Astrocyte of the spinal cord (primary cell): ENCODE data around the gene ZNF526.
A peak's percentile ranks its signal among the peaks of the same experiment; 100 is the strongest.

ENCODE experiments used
- DNase-seq: peaks from one replicate; pipeline ENCODE4 v3.0.0; 2011; ENCODE audit warnings: low read depth, low spot score
- H3K4me3 ChIP-seq: 2 replicates; pipeline ENCODE4 v1.5.1; 2011; ENCODE audit warnings: low read depth, mild to moderate bottlenecking, low read length, moderate library complexity
- in situ Hi-C: cut with HindIII; loops from 2 replicates; pipeline ENCODE4 v1.10.0; 2017; ENCODE audit warnings: low sequenced_read_pairs
- TF ChIP-seq, protein P1 (sequence below): IDR thresholded peaks from 2 replicates; pipeline ENCODE4 v1.5.1; 2012; ENCODE audit warnings: low read depth, mild to moderate bottlenecking, low read length, inconsistent platforms

Gene ZNF526

DNA sequence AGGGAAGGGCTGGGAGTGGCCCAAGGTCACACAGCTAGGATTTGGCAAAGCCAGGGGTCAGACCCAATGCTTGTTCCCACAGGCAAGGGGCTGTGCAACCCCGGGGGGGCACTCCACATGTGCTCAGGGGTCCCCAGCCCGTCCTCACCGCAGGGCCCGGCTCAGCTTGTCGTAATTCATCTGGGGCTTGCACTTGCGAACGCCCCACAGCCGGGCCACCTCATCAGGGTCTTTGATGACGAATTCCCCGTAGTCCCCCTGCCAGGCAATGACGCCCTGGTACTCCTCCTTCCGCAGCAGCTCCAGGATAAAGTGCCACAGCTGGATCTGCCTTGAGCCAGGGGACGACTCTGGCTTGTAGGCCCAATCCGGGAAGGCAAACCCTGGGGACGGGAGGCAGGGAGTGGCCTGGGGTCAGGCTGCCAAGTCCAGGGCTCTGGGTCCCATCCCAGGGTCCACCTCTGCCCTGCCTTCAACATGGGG lies 30.1 kb downstream of the ZNF526 start:
- in situ Hi-C loops: no loop called here
- no peak overlapping the region for H3K4me3 ChIP-seq
- no peak for DNase-seq
- TF ChIP-seq, protein P1, sequence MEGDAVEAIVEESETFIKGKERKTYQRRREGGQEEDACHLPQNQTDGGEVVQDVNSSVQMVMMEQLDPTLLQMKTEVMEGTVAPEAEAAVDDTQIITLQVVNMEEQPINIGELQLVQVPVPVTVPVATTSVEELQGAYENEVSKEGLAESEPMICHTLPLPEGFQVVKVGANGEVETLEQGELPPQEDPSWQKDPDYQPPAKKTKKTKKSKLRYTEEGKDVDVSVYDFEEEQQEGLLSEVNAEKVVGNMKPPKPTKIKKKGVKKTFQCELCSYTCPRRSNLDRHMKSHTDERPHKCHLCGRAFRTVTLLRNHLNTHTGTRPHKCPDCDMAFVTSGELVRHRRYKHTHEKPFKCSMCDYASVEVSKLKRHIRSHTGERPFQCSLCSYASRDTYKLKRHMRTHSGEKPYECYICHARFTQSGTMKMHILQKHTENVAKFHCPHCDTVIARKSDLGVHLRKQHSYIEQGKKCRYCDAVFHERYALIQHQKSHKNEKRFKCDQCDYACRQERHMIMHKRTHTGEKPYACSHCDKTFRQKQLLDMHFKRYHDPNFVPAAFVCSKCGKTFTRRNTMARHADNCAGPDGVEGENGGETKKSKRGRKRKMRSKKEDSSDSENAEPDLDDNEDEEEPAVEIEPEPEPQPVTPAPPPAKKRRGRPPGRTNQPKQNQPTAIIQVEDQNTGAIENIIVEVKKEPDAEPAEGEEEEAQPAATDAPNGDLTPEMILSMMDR: no peak

DNA sequence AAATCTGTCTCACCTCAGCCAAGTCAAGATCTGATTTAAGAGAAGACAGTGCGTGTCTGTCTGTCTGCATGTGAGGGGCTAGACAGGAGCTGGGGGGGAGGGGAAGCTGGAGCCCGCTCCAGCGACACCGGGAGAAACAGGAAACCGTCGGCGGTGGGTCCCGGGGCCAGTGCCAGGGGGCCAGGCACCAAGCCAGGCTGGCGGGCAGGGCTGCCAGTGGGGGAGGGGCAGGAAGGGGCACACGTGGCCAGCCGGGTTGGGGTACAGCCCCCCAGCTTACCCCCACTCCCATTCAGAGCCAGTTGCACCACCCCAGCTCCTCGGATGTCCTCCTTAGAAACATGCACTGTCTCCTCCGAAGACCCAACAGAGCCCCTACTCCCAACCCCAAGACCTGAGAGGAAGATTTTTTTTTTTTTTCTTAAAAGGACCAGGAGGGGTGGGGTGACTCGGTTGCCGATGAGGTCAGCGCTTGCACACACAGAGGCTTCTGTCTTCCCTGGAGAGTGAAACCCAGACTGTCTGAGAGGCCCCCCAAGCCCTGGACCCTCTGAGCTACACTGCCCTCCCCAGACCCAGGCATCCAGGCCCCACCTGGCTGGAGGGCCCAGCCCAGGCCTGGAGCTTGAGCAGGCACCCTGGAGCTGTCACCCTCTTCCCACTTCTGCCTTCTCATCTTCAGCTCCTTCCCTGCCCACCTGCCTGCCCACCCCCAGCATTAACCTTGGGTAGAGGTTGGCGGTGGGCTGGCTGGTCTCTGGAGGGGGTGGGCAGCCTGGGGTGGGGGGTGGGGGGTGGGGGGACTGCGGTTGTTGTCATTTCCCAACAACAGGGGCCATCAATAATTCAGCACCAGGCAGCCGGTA lies 30.8 kb downstream of the ZNF526 start:
- in situ Hi-C loops: no loop called here
- H3K4me3 ChIP-seq: peak overlapping the region; percentile 10
- DNase-seq: peak; percentile 61
- TF ChIP-seq, protein P1: no peak

DNA sequence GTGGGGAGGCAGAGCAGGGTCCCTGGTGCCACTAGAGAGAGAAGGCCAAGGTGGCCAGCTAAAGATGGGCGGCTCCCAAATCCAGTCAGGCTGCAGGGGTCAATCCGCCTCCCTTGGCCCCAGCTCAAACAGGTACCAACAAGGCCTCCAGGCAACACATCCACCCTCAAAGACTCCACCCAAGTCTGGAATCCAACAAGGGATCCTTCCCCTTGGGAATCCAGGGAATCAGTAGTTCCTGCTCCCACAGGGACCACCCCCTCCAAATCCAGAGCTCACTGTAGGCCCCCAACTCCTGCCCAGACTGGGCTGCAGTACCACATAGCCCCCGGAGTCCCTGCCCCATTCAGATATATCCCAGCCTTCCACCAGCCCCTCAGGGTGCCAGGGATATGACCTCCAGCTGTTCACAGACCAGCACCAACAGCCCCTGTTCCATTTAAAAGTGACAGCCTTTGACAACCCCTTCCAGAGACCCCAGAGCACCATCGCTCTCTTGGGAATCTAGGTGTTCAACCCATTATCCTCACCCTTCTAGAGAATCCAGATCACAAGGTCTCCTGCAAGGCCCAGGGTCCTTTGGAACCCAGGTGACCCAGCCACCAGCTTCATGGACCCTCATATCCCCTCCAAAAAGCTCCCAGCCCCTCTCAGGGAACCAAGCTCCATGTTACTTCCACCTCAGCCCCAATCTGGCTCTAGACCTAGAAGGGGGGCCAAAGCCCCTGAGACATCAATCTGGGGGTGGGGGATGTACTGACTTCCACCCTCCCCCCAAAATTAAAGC lies 31.7 kb downstream of the ZNF526 start:
- in situ Hi-C loops: no loop called here
- H3K4me3 ChIP-seq: peak overlapping the region; percentile 98
- TF ChIP-seq, protein P1: no peak
- no peak for DNase-seq

DNA sequence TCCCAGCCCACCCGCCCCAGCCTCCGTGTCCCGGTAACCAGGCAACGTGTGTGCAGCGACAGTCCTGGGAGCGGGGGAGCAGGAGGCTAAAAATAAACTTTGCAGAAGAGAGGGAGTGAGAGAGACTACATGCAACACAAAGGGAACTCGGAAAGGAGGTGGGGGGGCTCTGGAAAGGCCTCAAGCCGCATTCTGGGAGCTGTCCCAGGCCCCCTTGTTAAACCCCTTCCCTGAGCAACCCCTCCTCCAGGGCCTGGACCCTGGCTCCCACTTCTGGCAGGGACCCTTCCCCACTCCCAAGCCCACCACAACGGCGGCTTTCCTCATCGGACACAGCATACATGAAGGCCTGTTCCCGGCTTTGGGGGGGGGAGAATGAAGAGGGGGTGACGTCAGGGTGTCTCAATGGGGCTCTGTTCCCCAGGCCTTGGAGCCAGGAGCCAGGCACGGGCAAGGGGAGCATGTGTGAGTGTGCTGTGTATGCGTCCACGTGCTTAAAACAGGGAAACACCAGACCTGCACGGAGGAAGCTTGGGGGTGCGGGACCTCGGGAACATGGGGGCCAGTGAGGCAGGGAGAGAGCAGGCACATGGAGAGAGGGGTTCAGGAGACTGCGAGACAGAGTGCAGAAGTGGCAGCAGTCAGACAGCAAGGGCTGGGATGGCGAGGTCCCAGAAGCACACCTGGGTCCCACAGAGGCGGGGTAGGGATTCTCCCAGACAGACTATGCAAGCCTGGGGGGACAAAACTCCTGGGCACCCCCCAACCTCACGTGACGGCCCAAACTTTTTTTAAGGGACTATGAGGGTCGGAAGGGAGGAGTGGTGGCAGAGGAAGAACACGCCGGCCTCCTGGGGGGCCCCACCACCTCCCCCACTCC lies 32.5 kb downstream of the ZNF526 start:
- in situ Hi-C loops: no loop called here
- DNase-seq: peak; percentile 49
- H3K4me3 ChIP-seq: peak overlapping the region; percentile 98
- TF ChIP-seq, protein P1: no peak

DNA sequence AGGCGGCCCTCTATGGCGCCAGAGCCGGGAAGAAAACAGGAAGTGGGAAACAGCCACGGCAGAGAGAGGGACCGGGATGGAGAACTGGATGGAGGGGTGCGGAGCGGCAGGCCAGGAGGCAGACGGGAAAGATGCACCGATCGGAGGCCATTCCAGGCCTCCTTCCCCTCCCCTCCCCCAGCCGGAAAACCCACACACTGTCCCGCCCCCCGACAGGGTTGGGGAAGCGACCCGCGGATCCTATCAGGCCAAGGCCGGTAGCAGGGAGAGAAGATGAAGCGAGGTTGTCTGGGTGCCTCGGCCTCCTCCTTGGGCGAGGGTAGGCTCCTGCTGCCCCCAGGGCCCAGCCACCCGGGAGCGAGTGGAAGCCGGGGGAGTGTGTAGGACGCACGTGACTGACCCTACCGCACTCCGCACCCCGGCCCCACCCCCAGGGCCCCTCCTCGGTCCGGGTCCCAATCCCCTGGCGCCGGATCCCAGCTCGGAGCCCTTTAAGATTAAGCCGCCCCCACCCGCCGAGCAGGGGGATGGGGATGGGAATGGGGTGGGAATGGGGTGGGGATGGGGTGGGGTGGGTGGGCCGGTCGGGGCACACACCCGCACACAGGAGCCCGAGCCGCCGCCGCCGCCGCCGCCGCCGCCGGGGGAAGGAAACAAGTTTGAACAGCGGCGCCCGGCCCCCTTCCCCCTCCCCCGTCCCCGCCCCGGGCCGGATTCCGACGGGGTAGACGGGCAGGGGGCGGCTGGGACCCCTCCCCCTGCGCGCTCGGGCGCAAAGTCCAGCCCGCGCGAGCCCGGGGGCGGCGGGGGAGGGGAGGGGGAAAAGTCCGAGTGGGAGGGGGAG lies 33.4 kb downstream of the ZNF526 start:
- H3K4me3 ChIP-seq: peak overlapping the region; percentile 98
- TF ChIP-seq, protein P1: no peak
- peak; percentile 28 for DNase-seq
- in situ Hi-C loops: no loop called here
